Astrocyte (in vitro differentiated cells and primary cell): ENCODE results near the gene WNT11. TPM values are rescaled to one million over a fixed set of nuclear protein-coding genes. Genes with fewer than 3 reads are reported as not detected.
"Not testable (repeated sequence)": the region's sequence is repeated elsewhere in the genome, so short reads cannot be mapped to it uniquely, and the experiment has no call there.

Experiments used
- DNase-seq: peaks from one replicate; pipeline ENCODE4 v3.0.0-alpha.2; 2010; ENCODE audit warnings: low read depth
- FAIRE-seq: peaks from 2 replicates; lab custom pipeline; 2011; peaks lifted over from hg19 to GRCh38; lab: Jason Lieb, UNC
- H2AFZ ChIP-seq: 2 replicates; pipeline ENCODE4 v1.6.0; 2012; ENCODE audit warnings: low read depth, low read length, inconsistent platforms
- H3K27ac ChIP-seq: 2 replicates; pipeline ENCODE4 v1.5.1; 2011; ENCODE audit warnings: low read depth, low read length, inconsistent platforms
- H3K27me3 ChIP-seq: 2 replicates; pipeline ENCODE4 v1.6.0; 2011; ENCODE audit warnings: low read length, inconsistent platforms; ENCODE audit not compliant: insufficient read depth
- H3K36me3 ChIP-seq: 2 replicates; pipeline ENCODE4 v1.5.1; 2011; ENCODE audit warnings: low read length, inconsistent platforms; ENCODE audit not compliant: insufficient read depth
- H3K4me1 ChIP-seq: 2 replicates; pipeline ENCODE4 v1.5.1; 2011; ENCODE audit warnings: low read length, inconsistent platforms; ENCODE audit not compliant: insufficient read depth
- H3K4me2 ChIP-seq: 2 replicates; pipeline ENCODE4 v1.6.0; 2012; ENCODE audit warnings: low read length, inconsistent platforms
- H3K4me3 ChIP-seq: 2 replicates; pipeline ENCODE4 v1.5.1; 2011; ENCODE audit warnings: low read depth, mild to moderate bottlenecking, low read length, inconsistent platforms; ENCODE audit not compliant: insufficient read depth
- H3K79me2 ChIP-seq: 2 replicates; pipeline ENCODE4 v1.6.0; 2012; ENCODE audit warnings: mild to moderate bottlenecking, low read length, inconsistent platforms; ENCODE audit not compliant: insufficient read depth
- H3K9ac ChIP-seq: 2 replicates; pipeline ENCODE4 v1.6.0; 2012; ENCODE audit warnings: mild to moderate bottlenecking, low read length, inconsistent platforms
- H3K9me3 ChIP-seq: 2 replicates; pipeline ENCODE4 v1.5.1; 2012; ENCODE audit warnings: low read depth, mild to moderate bottlenecking, low read length, inconsistent platforms; ENCODE audit not compliant: insufficient read depth
- H4K20me1 ChIP-seq: 2 replicates; pipeline ENCODE4 v1.6.0; 2012; ENCODE audit warnings: low read length, inconsistent platforms; ENCODE audit not compliant: insufficient read depth
- H3K27ac Mint-ChIP-seq: one replicate; pipeline ENCODE4 v1.8.0; 2021; ENCODE audit warnings: mild to moderate bottlenecking, mixed read lengths; ENCODE audit not compliant: unreplicated experiment
- H3K27me3 Mint-ChIP-seq: one replicate; pipeline ENCODE4 v1.8.0; 2021; ENCODE audit warnings: low read depth, mixed read lengths; ENCODE audit not compliant: unreplicated experiment
- H3K36me3 Mint-ChIP-seq: one replicate; pipeline ENCODE4 v1.8.0; 2021; ENCODE audit warnings: low read depth, mixed read lengths; ENCODE audit not compliant: unreplicated experiment
- H3K4me1 Mint-ChIP-seq: one replicate; pipeline ENCODE4 v1.8.0; 2021; ENCODE audit warnings: low read depth, mixed read lengths; ENCODE audit not compliant: unreplicated experiment
- H3K4me3 Mint-ChIP-seq: one replicate; pipeline ENCODE4 v1.8.0; 2021; ENCODE audit warnings: mild to moderate bottlenecking, moderate library complexity, mixed read lengths; ENCODE audit not compliant: unreplicated experiment
- H3K9me3 Mint-ChIP-seq: one replicate; pipeline ENCODE4 v1.8.0; 2021; ENCODE audit warnings: mild to moderate bottlenecking, mixed read lengths; ENCODE audit not compliant: unreplicated experiment
- CTCF ChIP-seq: IDR thresholded peaks from 2 replicates; pipeline ENCODE4 v1.5.1; 2011; ENCODE audit warnings: low read depth, mild to moderate bottlenecking, inconsistent platforms, low read length, moderate library complexity; ENCODE audit not compliant: insufficient read depth
- EZH2 ChIP-seq: IDR thresholded peaks from 2 replicates; pipeline ENCODE4 v1.6.1; 2012; ENCODE audit warnings: mild to moderate bottlenecking, low read length, inconsistent platforms; ENCODE audit not compliant: insufficient read depth
- total RNA-seq: library from RNA; stranded (reverse); gene quantifications from 2 replicates; pipeline ENCODE4 v1.2.1, GENCODE V29; 2021

Gene WNT11
- total RNA-seq, 1 donor from 2014 or later, result 1.3 TPM

DNA sequence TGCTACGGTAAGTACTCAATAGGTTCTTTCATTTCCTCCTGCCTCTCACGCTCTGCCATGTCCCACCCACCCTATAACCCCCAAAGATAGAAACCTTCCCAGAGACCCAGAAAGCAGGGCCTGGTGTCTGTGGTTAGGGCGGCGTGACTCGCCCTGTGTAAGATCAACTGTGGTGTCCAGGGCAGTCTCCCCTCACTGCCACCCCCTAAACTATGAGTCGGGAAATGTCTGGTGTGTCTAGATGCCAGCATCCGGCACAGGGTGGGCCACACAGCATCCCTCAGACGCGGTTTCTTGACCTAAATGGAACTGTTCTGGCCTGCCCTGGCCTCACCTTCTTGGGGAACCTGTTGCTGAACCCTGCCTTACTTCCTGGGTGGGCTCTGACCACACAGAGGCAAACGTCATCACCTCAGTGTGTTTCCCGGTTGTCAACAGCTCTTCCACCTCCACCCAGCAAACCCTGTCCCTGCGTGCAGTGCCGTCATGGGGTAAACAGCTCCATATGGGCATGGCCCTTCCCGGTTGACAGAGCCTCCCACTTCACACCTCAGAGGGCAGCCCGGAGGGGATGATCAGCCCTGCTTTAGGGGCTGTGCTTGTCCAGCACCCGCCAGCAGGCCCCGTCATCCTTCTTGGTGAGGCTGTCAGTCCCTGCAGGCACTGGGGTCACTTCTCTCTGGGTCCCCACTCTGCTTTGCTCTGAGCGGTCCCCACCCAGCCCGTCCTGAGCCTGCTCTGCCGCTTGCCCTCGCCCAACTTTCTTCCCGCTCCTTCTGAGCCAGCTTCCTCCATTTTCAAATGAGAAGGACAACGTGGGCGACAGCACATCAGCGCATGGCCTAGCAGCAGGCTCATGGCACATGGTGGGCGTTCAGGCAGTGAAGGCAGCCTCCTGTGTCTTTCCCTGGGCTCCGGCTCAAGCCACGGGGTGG, 6.0 kb downstream of the WNT11 start:
- H3K27me3 ChIP-seq, result peaks cover 15% of the 10 kb centered on the region
- no peak for FAIRE-seq
- no peak overlapping the region for H3K4me3 ChIP-seq
- no peaks in the 10 kb centered on the region for H3K4me1 ChIP-seq
- no peaks in the 10 kb centered on the region for H3K79me2 ChIP-seq
- no peaks in the 10 kb centered on the region for H3K36me3 ChIP-seq
- H4K20me1 ChIP-seq, result no peaks in the 10 kb centered on the region
- Mint-ChIP-seq H3K27me3 (peaks cover 69% of the 10 kb centered on the region), H3K4me1 (no peaks in the 10 kb centered on the region), H3K27ac (no peak overlapping the region), H3K4me3 (no peak overlapping the region), H3K9me3 (no peaks in the 10 kb centered on the region), H3K36me3 (no peaks in the 10 kb centered on the region)
- no peak overlapping the region for H3K4me2 ChIP-seq
- TF ChIP-seq EZH2 (no peak), CTCF (no peak)
- H3K27ac ChIP-seq, result no peak overlapping the region
- no peak overlapping the region for H2AFZ ChIP-seq
- no peak overlapping the region for H3K9ac ChIP-seq
- no peak for DNase-seq
- no peaks in the 10 kb centered on the region for H3K9me3 ChIP-seq

DNA sequence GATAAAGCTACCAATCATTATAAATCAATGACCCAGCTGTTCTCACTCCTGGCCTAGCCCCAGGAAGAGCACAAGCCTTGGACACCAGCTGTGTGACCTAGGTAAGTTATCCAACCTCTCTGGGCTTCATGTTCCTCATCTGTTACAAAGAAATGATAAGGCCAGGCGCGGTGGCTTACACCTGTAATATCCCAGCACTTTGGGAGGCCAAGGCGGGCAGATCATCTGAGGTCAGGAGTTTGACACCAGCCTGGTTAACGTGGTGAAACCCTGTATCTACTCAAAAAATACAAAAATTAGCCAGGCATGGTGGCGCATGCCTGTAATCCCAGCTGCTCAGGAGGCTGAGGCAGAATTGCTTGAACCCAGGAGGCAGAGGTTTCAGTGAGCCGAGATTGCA, 7.6 kb downstream of the WNT11 start:
- not testable (repeated sequence) for H3K36me3 Mint-ChIP-seq, H3K9me3 ChIP-seq, H3K79me2 ChIP-seq, FAIRE-seq, H4K20me1 ChIP-seq, H2AFZ ChIP-seq, H3K4me1 ChIP-seq, DNase-seq, H3K4me2 ChIP-seq, H3K4me3 ChIP-seq, H3K4me3 Mint-ChIP-seq, H3K9ac ChIP-seq, H3K27ac Mint-ChIP-seq, H3K4me1 Mint-ChIP-seq, H3K9me3 Mint-ChIP-seq, H3K27me3 ChIP-seq, H3K27ac ChIP-seq, H3K36me3 ChIP-seq
- H3K27me3 Mint-ChIP-seq, result peaks cover 61% of the 10 kb centered on the region

DNA sequence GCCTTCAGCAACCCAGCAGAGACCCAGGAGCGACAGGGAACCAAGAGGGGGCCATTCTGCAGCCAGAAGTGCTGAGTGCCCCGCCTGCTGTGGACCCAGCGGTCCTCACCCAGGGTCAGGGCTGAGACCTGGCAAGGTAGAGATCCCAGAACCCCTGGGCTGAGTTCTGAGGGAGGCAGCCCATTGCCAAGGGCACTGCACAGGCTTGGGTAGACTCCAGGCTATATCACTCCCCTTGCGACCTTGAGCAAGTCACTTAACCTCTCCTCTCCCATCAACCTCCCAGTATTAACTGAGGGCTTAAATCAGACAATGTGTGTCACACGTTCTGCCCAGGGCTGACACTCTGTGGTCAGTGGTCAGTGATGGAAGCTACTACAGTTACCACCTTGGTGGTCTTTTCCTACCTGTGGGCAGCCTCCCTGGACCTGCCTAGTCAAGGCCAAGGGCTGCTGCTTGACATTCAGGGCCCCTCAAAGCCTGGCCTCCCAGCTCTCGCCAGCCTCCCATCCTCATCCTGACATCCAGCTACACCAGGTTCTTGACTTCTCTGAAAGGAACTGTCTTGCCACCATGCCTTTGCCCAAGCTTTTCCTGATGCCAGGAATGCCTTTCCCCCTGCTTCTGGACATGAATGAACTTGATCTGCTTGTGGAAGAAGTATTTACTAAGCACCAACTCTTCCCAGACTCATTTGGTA, 8.2 kb downstream of the WNT11 start:
- Histone ChIP-seq H3K9ac (no peak overlapping the region), H3K4me2 (no peak overlapping the region), H3K9me3 (no peaks in the 10 kb centered on the region), H3K36me3 (no peaks in the 10 kb centered on the region), H3K79me2 (no peaks in the 10 kb centered on the region), H2AFZ (no peak overlapping the region), H3K4me1 (no peaks in the 10 kb centered on the region), H4K20me1 (no peaks in the 10 kb centered on the region), H3K27me3 (no peaks in the 10 kb centered on the region), H3K27ac (no peak overlapping the region), H3K4me3 (no peak overlapping the region)
- no peaks in the 10 kb centered on the region for H3K9me3 Mint-ChIP-seq
- no peak for DNase-seq
- no peak for TF ChIP-seq EZH2
- H3K4me3 Mint-ChIP-seq, result no peak overlapping the region
- H3K36me3 Mint-ChIP-seq, result no peaks in the 10 kb centered on the region
- H3K27ac Mint-ChIP-seq, result no peak overlapping the region
- H3K27me3 Mint-ChIP-seq, result peaks cover 59% of the 10 kb centered on the region
- no peaks in the 10 kb centered on the region for H3K4me1 Mint-ChIP-seq
- FAIRE-seq, result no peak
